IPS-11a (cell line): ENCODE results near the gene C1QTNF6.

Experiments used
- H3K4me3 ChIP-seq: one replicate; pipeline ENCODE4 v1.5.1; 2013; ENCODE audit warnings: low read depth, low read length, control low read depth

C1QTNF6 gene

GRCh38 chr22:37146507-37147180, 41.4 kb downstream of the C1QTNF6 start:
- H3K4me3 ChIP-seq: no peak overlapping the region

- no peak overlapping the region for H3K4me3 ChIP-seq
Measured at GRCh38 chr22:37146051-37146385, 42.0 kb downstream of the C1QTNF6 start.

DNA sequence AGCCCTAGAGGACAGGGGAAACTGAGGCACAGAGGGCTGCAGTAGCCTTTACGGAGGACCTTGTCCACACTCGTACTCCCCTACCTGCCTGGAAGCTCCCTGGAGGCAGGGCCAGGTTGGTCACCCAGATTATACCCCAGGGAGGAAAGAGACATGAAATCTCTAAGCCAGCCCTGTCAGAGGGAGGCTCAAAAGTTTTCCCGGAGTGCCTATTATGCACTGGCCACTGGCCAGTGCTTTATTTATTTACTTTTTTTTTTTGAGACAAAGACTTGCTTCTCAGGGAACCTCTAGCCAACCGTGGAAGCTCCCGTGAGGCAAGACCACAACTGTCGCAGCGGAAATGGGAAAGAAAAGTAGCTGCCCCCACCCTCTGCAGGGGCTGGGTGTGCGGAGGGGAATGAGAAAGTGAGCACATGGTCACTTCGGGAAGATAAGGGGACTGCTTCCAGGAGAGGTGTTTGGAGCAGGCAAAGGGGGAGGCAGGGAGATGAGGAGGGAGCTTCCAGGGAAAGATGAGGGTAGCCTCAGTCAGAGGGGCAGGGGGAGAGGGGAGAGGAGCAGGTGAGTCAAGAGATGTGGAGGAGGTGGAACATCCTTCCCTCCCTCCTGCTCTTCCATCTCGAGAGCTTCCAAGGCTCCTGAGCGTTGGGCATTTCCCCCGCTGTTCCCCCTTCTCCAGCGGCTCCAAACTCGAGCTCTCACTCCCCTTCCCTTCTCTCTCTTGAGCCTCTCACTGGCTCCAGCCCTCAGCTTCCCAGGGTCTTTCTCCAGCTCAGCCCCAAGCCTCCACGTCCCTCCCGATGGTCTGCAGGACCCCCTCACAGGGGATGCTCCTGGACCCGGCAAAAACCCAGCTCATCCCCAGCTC, 42.6 kb downstream of the C1QTNF6 start:
- H3K4me3 ChIP-seq: no peak overlapping the region

DNA sequence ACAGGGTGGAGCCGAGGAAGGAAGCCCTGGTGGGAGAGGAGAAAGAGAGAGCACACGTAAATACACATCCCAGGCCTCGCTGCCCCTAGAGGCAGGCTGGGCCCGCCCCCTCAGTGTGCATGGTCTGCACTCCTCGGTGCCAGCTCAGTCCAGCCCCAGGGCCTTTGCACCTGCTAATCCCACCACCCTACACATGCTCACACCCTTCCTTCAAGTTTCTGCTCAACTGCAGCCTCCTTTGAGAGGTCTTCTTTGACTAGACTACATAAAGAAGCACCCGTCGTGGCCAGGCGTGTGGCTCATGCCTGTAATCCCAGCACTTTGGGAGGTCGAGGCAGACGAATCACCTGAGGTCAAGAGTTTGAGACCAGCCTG, 43.9 kb downstream of the C1QTNF6 start:
- no peak overlapping the region for H3K4me3 ChIP-seq

- H3K4me3 ChIP-seq: no peak overlapping the region
Measured at GRCh38 chr22:37141971-37142370, 46.1 kb downstream of the C1QTNF6 start.

DNA sequence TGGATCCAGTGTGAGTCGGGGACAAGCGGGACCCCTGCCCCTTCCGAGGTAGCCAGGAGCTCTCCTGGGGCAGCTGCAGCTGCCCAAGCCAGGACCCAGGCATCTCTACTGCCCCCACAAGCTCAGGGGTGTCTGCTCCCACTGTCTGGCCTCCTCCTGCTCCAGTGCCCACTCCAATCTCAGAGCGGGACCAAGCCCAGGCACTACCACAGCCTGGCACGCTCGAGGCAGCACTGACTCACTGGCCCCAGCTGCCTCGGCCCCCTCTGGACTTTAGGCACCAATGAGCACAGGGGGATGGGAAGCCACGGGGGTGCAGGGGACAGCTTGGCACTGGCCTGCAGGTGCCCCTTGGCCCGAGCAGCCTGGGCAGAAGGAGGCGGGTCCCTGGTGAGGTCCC, 46.6 kb downstream of the C1QTNF6 start:
- H3K4me3 ChIP-seq: no peak overlapping the region

GRCh38 chr22:37140686-37141323, 47.2 kb downstream of the C1QTNF6 start:
- no peak overlapping the region for H3K4me3 ChIP-seq

DNA sequence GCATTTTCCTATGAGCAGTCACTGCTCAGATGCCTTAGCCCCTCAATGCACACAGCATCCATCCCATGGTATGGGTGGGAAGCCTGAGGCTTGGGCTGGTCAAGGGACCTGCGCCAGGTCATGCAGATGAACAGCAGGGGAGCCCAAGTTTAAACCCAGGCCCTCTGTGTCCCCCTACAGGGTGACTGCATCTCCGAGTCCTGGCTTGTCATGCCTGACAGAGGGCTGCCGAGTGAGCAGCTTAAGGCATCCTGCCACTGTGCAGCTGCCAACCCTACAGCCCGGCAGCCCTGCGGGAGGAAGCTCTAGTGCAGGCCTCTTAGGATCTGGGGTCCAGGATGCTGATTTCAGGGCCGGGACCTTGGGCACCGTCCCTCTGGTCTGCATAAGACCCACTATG, 48.3 kb downstream of the C1QTNF6 start:
- no peak overlapping the region for H3K4me3 ChIP-seq

DNA sequence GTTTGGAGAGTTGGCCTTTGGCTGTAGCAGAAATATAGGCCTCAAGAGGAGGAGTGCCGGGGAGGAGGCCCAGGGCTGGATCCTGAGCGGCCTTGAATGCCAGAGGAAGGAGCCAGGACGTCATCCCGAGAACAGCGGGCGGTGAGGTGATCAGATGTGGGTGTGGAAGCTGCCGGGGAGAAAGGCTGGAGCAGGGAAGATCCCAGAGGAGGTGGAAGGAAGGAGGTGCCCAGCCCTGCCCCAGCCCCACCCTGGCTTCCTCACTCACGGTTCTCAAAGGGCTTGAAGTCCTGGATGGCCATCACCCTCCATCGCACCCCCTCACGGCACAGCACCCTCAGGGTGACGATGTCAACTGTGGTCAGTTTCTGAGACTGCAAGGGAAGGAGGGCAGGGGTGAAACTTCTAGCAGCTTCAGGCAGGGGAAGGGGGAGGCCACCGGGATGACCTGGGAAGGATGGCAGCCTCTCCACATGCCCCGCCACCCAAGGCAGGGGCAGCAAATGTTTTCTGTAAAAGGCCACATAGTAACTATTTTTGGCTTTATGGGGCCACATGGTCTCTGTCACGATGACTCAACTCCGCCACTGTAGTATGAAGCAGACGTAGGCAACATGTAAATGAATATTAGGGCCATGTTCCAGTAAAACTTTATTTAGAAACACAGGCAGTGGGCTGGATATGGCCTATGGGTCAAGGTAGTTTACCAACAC, 49.0 kb downstream of the C1QTNF6 start:
- no peak overlapping the region for H3K4me3 ChIP-seq

DNA sequence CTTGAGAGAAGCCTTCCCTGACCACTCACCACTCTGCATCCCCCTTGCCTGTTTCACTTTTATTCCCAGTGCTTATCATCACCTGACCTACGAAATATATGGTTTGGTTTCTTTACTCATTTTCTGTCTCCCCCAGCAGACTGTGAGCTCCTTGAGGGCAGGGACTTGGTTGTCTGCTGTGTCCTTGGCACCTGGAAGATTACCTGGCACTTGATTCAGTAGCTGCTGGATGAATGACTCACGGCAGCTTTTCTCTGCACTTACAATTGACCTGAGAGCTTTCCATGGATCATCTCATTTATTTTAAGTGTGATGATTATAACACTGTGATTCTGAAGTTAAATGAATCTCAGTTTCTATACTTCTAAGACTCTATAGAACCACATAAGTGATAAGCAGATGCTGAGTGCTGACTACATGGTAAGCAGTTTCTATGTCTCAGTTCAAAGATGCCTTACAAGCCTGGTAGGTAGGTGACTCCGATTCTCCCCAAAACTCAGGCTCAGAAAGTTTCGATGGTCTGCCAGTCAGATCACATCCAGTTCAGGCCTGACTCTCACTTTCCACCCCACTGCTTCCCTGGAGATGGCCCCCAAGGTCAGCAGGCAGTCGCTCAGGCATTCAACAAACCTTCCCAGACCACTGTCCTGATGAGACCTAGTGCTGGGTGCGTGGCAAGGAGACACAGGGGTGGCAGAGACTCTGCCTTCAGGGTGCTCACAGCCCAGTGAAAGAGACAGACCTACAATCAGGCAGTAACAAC, 50.0 kb downstream of the C1QTNF6 start:
- H3K4me3 ChIP-seq: no peak overlapping the region

- H3K4me3 ChIP-seq: no peak overlapping the region
Measured at GRCh38 chr22:37137131-37137530, 50.9 kb downstream of the C1QTNF6 start.

GRCh38 chr22:37135023-37135422, 53.0 kb downstream of the C1QTNF6 start:
- H3K4me3 ChIP-seq: no peak overlapping the region

DNA sequence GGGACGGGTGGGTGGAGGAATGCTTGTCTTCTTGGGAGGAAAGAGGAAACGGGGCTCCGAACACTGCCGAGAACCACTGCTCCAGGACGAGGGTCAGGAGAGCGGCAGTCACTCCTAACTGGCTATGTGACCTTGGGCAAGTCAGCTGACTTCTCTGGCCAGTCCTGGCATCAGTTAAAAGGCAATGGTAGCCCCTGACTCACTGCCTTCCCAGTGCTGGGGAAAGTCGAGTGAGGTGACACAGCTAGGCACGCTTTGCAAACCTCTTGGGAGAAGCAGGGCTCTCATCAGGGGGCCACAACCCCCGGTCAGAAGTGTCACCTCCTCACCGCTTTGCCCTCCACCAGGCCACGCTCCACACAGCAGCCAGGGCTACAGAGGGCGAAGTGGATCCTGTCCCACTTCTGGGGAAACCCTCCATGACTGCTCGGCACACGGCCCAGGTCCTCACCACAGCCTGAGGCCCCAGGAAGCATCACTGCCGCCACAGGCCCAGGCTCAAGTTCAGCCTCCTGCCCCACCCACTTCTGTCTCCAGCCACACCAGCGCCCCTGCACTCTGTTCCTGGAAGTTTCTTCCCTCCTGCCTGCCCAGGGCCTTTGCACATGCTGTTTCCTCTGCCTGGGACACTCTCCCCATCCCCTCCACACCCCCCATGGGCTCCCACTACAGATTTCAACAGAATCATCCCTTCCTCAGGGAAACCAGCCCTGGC, 54.6 kb downstream of the C1QTNF6 start:
- no peak overlapping the region for H3K4me3 ChIP-seq

- H3K4me3 ChIP-seq: no peak overlapping the region
Measured at GRCh38 chr22:37132773-37133172, 55.3 kb downstream of the C1QTNF6 start.
